GM10266 (cell line): ENCODE data around the gene MAK.
"Not testable (repeated sequence)": the region's sequence is repeated elsewhere in the genome, so short reads cannot be mapped to it uniquely, and the experiment has no call there.

ENCODE experiments used
- DNase-seq: peaks from one replicate; pipeline ENCODE4 v3.0.0; 2012; ENCODE audit errors: extremely low spot score
- TF ChIP-seq, protein P1 (sequence below): IDR thresholded peaks from 2 replicates; pipeline ENCODE4 v1.5.1; 2012; ENCODE audit warnings: mild to moderate bottlenecking, low read depth; ENCODE audit not compliant: control insufficient read depth, insufficient read depth; ENCODE audit errors: missing control alignments

Gene MAK

DNA sequence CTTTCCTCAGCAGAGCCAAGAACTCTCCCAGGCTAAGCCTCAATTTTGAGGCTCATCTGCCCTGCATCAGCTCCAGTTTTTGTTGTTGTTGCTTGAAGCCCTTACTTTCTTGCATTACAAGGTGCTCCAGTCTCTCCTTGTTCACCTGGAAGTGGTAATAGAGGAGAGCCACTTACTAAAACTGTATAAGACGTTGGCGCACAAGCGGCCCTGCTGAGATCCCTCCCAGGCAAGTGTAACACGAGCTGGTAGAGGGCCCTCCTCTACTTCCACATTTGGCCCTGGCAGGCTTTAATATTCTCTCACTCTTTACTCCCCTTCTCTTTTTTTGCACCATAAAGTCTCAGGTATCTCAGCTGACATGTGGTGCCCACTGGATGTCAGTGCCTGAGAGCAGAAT lies 24.0 kb upstream of the MAK start:
- TF ChIP-seq, protein P1, sequence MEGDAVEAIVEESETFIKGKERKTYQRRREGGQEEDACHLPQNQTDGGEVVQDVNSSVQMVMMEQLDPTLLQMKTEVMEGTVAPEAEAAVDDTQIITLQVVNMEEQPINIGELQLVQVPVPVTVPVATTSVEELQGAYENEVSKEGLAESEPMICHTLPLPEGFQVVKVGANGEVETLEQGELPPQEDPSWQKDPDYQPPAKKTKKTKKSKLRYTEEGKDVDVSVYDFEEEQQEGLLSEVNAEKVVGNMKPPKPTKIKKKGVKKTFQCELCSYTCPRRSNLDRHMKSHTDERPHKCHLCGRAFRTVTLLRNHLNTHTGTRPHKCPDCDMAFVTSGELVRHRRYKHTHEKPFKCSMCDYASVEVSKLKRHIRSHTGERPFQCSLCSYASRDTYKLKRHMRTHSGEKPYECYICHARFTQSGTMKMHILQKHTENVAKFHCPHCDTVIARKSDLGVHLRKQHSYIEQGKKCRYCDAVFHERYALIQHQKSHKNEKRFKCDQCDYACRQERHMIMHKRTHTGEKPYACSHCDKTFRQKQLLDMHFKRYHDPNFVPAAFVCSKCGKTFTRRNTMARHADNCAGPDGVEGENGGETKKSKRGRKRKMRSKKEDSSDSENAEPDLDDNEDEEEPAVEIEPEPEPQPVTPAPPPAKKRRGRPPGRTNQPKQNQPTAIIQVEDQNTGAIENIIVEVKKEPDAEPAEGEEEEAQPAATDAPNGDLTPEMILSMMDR = no peak

DNA sequence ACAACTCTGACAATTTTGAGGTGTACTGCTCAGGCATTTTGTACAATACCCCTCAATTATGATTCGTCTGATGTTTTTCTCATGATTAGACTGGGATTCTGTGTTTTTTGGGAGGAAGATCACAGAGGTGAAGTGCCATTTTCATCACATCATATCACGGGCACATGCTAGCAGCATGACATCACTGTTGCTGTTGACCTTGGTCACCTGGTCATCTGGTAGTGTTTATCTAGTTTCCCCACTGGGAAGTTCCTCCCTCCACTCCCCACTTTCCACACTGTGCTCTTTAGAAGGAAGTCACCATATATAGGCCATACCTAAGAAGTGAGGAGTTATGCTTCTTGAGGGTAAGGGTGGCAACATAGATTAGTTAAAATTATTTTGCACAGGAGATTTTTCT lies 22.7 kb upstream of the MAK start:
- no peak for DNase-seq
- TF ChIP-seq, protein P1 = no peak

More for the DNA sequence above, 24.0 kb upstream of the MAK start:
- DNase-seq = no peak

DNA sequence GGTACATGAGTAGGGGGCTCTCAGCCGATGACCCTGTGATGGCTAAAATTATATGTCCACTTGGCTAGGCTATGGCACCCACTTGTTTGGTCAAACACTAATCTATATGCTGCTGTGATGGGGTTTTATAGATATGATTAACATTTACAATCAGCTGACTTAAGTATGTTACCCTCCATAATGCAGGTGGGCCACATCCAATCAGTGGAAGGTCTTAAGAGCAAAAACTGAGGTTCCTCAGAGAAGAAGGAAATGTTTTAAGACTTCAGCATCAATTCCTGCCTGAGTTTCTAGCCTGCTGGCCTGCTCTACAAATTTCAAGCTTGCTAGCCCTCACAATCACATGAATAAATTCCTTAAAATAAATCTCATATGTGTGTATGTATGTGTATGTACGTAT lies 18.9 kb upstream of the MAK start:
- TF ChIP-seq, protein P1 = no peak

DNA sequence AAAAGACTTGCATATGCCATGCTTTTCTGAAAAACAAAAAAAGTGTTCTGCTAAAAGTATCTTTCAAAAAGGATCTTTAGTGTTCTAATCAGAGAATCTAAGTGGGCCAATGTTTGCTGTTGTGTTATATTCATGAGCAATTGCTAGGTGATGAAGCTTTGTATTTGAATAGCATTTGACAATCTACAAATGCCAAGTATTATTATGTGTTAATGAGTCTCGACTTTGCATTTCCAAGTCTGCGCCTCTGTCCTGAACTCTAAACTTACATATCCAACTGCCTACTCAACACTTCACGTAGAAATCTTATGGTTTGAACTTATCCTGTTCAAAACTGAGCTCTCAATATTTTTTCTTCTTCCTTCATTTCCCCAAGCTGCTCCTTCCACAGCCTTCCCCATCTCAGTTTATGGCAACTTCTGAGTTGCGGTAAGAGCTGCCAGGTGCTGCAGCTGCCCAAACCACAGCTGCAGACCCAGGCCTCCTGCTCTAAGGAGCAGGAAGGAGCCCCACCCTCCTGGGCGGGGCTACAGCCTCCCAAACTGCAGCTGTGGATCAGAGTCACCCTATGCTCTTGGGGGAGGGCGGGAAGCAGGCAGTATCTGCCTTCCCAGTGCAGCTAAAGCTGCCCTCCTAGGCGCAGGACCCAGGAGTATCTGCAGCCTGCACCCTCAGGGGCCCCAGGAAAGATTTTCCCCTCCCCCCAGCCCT lies 16.7 kb upstream of the MAK start:
- TF ChIP-seq, protein P1 = no peak
- DNase-seq = no peak

More for the DNA sequence above, 18.9 kb upstream of the MAK start:
- no peak for DNase-seq

DNA sequence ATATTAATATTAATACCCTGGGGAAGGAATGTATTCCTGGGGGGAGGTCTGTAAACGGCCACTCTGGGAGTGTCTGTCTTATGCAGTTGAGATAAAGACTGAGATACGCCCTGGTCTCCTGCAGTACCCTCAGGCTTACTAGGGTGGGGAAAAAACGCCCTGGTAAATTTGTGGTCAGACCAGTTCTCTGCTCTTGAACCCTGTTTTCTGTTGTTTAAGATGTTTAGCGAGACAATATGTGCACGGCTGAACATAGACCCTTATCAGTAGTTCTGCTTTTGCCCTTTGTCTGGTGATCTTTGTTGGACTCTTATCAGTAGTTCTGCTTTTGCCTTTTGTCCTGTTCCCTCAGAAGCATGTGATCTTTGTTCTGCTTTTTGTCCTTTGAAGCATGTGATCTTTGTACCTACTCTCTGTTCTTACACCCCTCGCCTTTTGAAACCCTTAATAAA lies 15.5 kb upstream of the MAK start:
- DNase-seq = not testable (repeated sequence)

DNA sequence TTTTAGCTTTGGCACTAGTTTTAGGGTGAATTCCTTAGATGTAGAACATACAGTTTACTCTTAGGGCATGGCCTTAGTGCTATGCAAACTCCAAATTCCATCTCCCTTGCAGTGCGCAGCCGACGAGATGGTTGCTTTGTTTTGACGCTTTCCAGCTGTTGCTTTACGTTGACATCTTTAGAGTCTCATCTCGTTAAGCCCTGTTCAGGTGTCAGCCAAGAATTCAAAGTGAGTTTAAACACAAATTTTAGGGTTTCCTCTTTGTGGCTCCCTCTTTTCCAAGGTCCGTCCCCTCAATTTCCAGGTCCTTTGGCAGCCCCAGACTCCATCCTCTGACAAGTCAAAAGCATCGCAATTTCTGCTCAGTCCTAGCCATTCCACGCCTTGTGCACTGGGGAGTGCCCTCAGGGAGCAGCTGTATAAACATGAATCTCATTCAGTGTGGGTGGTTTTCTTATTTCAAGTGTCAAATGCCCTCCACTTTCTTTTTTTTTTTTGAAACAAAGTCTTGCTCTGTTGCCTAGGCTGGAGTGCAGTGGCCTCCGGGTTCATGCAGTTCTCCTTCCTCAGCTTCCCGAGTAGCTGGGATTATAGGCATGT lies 14.1 kb upstream of the MAK start:
- TF ChIP-seq, protein P1 = no peak
- DNase-seq = no peak

DNA sequence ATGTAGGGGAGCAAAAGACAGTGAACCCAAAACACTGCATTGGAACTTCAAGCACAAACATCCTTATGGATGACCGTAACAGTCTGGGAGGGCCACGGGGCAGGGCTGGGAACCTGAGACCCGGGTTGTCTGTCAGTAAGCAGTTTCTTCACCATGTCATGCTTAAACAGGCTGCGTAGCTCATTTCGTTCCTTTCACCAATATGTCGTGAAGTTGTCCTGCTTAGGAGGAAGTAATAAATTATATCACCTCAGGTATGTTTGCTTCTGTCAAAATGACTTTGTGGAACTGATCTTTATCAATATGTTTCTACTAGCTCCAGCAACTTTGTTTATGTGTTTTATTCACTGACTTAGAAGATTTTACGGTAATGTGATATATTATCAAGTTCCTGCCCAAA lies 12.4 kb upstream of the MAK start:
- DNase-seq = no peak

More for the DNA sequence above, 12.4 kb upstream of the MAK start:
- TF ChIP-seq, protein P1 = no peak
